NCI-H1417 (cell line): ENCODE measurements around the gene PERCC1.
"Not testable (repeated sequence)": the region's sequence is repeated elsewhere in the genome, so short reads cannot be mapped to it uniquely, and the experiment has no call there.

Experiments
- DNase-seq, 3 experiments: peaks; one replicate each; lab custom pipeline; 2025; lab: John Stamatoyannopoulos, UW

Gene PERCC1

DNA sequence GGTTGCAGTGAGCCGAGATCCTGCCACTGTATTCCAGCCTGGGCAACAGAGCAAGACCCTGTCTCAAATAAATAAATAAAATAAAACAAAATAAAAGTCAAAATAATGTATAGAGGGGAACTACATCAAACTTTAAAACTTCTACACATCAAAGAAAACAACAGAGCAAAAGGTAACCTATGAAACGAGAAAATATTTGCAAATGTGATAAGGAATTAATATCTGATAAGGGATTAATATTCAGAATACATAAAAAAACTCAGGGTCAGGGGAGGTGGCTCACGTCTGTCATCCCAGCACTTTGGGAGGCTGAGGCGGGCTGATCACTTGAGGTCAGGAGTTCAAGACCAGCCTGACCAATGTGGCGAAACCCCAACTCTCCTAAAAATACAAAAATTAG lies 38.3 kb downstream of the PERCC1 start:
- not testable (repeated sequence) for DNase-seq

DNA sequence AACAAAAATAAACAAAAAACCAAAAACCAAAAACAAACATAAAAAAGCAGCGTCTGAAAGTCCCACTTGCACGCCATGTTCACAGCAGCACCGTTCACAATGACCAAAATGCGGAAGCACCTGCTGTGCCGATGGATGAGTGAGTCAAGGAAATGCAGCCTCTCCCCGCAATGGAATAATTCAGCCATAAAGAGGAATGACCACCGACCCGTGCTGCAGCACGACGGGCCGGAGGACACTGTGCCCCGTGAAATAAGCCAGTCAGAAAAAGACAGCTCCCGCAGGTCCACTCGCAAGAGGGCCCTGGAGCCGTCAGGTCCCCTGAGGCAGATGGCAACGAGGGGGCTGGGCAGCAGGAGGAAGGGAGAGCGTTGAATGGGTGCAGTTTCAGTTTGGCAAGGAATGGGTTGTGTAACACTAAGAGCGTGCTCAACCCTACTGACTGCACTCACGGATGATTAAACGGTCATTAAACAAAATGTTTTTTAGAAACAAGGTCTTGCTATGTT lies 38.9 kb downstream of the PERCC1 start:
- no peak for DNase-seq

DNA sequence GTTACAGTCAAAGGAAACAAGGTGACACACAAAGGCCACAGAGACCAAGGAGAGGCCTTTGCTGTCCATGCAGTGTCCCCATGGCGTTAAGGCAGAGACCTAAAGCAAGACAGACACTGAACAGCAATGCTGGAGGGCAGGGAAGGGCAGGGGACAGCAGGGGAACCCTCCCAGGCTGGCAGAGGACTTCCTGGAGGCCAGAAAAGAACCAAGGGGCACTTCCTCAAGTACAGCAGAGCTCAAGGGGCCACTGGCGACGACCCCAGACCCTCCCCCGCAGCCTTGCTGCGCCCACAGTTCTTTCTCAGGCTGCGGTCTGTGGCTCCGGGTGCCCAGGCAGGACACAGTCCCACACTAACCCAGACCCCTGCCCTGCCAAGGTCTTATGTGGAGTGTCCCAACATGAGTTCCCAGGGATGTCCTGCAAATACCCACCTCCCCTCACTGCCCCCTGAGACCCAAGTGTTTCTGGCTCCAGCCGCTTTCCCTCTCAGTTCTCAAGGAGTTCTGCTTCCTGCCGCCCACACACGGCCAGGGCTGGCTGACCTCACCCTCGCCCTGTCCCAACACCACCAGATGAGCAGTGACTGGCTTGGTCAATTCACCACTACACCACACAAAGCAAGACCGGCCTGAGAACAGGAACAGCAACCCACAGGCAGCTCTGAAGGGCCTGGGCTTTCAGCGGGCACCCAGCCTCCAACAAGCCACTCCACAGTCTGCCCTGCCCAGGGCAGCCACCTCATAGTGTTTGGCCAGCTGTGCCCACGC lies 39.8 kb downstream of the PERCC1 start:
- DNase-seq: no peak

DNA sequence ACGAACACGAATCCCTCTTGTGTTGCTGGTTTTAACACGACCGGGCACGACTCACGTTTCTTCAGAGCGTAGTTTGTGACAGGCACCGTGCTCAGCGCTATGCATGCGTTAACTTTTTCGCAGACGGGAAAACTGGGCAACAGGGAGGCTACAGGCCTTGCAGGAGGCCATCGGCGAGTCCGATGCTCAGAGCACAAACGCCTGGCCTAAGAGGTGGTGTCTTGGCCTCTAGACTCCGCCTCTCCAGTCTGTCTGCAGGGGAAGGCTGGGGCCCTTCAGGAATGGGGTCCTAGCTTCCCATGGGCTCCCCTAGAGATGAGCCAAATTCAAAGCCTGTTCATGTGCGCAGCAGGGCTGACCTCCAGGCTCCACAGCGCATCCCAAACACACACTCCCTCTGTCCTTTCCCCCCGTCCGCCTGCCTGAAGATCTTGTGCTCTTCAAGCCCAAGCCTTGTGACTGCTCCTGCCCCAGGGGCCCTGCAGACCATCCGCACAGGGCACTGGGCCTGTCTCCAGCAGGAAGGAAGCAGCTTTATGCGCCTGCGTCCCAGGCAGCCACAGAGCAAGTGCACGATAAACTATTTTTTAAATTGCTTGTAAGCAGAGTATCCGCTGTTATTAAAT lies 40.8 kb downstream of the PERCC1 start:
- no peak for DNase-seq

DNA sequence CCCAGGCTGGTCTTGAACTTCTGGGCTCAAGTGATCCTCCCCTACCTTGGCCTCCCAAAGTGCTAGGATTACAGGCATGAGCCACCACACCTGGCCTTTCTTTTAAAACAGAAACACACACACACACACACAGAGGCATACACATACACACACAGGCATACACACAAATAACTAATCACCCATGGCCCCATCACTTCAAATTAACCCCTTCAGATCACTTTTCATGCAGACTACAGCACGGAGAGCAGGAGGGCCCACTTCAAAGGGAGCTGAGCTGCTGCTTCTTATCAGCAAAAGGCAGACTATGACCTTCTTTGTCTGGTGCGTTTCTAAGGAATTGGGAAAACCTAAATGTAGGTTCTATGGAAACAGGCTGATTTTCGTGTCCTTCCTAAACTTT lies 42.1 kb downstream of the PERCC1 start:
- DNase-seq: no peak

DNA sequence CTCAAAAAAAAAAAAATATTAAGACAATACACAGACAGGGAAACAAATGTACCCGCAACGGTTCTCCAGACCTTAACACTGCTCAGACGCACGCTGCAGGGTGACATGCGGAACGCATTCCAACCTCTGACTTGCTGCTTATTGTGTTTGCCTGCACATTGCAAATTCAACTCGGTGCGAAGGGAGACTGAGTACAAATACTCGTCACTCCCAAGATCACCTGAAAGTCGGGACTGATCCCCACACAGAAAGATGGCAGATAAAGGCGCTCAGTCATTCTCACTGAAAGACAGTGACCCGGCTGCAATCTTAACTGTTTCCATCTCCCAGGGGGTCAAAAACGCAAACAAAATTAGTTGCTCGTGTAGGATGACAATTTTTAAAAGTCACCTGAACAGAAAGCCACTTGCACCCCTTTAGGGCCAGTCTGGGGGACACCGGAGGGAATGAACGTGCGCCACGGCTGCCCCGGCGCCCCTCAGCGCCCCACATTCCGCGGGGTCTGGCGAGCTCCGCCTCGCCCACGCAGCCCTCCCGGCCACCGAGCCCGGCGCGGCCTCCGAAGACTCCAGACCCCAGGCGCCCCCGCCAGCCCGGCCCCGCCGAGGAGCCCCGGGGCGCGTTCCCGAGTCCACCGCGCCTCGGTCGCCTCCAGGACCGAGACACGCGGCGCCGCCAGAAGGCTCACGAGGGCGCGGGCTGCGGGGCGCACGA lies 43.4 kb downstream of the PERCC1 start:
- DNase-seq: no peak

DNA sequence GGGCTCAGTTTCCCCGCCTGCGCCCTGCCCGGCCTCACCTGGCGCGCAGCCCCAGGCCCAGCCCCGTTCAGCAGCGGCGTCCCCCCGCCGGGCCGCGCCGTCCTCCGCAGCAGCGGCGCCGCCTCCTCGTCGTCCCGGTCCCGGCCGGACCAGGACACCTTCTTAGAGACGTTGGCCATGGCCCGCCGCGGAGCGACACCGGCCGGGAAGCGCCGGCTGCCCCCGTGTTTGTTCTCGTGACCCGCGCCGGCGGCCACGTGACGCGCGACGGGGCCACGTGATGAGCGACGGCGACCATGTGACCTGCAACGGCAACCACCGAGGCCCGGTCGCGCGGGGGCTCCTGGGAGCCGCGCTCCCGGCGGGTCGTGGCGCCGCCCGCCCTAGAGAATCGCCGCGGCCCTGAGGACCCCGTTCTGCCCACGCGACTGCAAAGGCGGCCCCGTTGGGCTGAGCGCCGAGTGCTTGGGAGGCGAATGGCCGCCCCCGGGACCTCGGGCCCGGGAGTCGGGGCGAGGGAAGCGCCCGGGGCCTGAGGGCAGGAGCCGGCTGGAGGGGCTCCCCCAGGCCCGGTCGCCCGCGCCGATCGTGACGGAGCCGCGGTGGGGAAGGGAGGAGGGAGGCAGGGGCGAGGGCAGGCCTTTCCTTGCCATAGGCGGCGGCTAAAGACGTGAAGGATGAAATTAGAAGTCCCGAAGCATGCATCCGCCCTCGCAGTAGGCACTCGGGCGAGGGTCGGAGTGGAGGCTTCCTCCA lies 44.1 kb downstream of the PERCC1 start, which contains the start of gene CLCN7:
TSS of gene CLCN7 (minus strand) at position 233 of the 756 bp plus-strand sequence. CDS start at position 179, 54 bp downstream.
- DNase-seq: peak; percentile 86 to 92 (median 87)

DNA sequence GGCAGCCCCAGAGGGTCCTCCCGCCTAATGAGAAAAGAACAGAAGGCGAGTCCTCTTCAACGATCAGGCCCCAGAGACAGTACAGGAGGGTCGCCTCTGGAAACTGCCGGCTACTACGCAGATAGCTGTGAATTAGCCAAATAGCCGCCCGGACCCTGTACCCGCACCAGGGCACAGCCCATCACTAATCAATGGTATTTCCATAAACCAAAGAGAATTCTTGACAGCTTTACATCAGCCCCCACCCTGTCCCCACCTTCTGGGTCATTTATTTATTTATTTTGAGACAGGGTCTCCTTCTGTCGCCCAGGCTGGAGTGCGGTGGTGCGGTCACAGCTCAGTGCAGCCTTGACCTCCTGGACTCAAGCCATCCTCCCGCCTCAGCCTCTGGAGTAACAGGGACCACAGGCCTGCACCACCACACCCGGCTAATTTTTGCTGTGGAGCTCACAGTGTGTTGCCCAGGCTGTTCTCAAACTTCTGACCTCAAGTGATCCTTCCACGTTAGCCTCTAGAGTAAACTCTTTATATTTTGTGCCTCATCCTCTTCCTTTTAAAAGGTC lies 44.8 kb downstream of the PERCC1 start:
- no peak for DNase-seq

DNA sequence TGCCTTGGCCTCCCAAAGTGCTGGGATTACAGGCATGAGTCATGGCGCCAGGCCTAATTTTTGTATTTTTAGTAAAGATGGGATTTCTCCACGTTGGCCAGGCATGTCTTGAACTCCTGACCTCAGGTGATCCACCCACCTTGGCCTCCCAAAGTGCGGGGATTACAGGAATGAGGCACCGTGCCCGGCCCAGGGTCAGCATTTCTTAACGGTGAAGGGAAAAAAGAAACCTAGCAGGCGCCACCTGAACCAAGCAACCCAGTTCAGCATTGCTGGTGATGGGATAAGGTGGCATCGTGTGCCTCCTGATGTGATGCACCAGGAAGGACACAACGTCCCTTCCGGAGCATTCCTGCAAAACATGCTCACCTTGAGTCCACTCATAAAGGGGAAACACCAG lies 46.2 kb downstream of the PERCC1 start:
- no peak for DNase-seq

DNA sequence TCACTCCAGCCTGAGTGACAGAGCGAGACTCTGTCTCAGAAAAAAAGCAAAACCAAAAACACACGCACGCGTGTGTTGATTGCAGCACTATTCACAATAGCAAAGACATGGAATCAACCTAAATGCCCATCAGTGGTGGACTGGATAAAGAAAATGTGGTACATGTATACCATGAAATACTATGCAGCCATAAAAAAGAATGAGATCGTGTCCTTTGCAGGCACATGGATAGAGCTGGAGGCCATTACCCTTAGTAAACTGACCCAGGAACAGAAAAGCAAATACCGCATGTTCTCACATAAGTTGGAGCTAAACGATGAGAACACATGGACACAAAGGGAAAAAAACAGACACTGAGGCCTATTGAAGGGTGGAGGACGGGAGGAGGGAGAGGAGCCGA lies 48.1 kb downstream of the PERCC1 start:
- DNase-seq: not testable (repeated sequence)

DNA sequence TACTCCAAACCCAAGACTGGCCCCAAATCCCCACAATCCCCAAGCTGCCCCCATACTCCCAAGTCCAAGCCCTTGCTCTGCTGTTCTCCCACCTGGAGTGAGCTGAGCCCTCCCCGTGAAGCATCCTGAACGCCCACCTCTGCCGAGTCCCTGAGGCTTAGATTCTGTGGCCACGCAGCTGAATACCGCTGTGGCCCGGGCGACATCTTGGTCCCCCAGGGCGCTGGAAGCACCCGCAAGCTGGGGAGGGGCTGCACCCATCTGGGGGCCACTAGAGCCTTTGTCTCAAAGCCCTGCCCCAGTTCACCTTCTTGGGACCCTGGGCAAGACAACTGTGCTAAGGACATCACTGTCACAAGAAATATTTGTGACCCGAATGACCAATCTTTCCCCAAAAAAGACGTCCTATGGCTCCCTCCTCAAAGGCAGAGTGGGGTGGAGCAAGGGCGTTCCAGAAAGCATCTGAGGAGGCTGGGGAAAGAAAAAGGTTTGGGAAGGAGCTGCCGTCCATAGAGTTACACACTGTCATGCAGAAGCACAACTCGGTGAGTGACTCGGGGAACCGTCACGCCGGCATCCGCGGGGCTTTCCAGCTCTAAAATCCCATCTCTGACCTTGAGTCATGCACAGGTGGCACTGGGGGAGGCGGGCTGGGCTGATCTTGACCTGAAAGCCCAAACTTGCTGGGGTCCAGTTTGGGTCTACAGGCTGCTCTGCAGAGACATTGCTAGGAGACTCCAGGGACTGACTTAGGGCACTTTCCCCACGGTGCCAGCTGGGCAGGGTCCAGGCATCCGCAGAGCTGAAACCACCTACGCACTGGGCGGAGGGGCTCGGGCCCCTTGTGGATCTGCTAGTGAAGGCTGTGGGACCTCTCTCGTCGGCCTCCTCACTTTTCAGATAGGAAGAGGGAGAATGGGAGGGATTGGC lies 51.3 kb downstream of the PERCC1 start:
- DNase-seq: no peak
